AG04450 (cell line): ENCODE data around the gene PDE2A. TPM values are rescaled to one million over a fixed set of nuclear protein-coding genes. Genes with fewer than 3 reads are reported as not detected.

Experiments used
- CTCF ChIA-PET: fragments of 300-600, 350-600 bp; formaldehyde crosslinking; extraction: SDS; loops from one replicate; lab custom pipeline; 2022; ENCODE audit warnings: antibody characterized with exemption, inconsistent platforms; lab: Charles Lee
- POLR2A ChIA-PET: fragments of 350-600 bp; formaldehyde crosslinking; extraction: SDS; loops from one replicate; lab custom pipeline; 2021; ENCODE audit warnings: antibody characterized with exemption, inconsistent platforms; lab: Yijun Ruan, JAX
- DNase-seq: peaks from one replicate; pipeline ENCODE4 v3.0.0-alpha.2; 2011; ENCODE audit warnings: low read depth, low spot score
- H3K27ac ChIP-seq: one replicate; pipeline ENCODE4 v1.5.1; 2012; ENCODE audit warnings: low read depth, low read length, control low read depth
- H3K27me3 ChIP-seq: one replicate; pipeline ENCODE4 v1.6.0; 2012; ENCODE audit warnings: low read length; ENCODE audit not compliant: control insufficient read depth, insufficient read depth
- H3K4me3 ChIP-seq: 2 replicates; pipeline ENCODE4 v1.5.1; 2011; ENCODE audit warnings: mild to moderate bottlenecking, low read depth, low read length, control low read depth
- H3K9me3 ChIP-seq: 2 replicates; pipeline ENCODE4 v1.5.1; 2012; ENCODE audit warnings: low read length; ENCODE audit not compliant: control insufficient read depth, insufficient read depth
- CTCF ChIP-seq: IDR thresholded peaks from 2 replicates; pipeline ENCODE4 v1.5.1; 2011; ENCODE audit warnings: low read depth, low read length, control low read depth, inconsistent platforms
- polyA plus RNA-seq: library from polyadenylated mRNA; depleted of rRNA; stranded (reverse); fragments of >200 nt; gene quantifications from 2 replicates; pipeline ENCODE4 v1.2.3, GENCODE V29; 2011

PDE2A gene
- polyA plus RNA-seq, 1 experiment: 0.02 TPM

- Histone ChIP-seq H3K27ac (no peak overlapping the region), H3K4me3 (no peak overlapping the region), H3K9me3 (no peaks in the 10 kb centered on the region), H3K27me3 (no peaks in the 10 kb centered on the region)
- ChIA-PET POLR2A (no interaction called here), CTCF (no interaction called here)
- no peak for DNase-seq
- TF ChIP-seq CTCF: no peak
Measured at GRCh38 chr11:72718101-72718501, 43.9 kb upstream of the PDE2A start.

GRCh38 chr11:72716788-72717435, 42.7 kb upstream of the PDE2A start:
- H3K27ac ChIP-seq: no peak overlapping the region
- POLR2A ChIA-PET: interaction anchor here (0.7 kb wide), 1 partner anchor 440 kb away, joined by 7 read pairs; no protein-coding TSS in a partner anchor
- CTCF ChIA-PET: interaction anchor here (1.4 kb wide), 1 partner anchor 8 kb away, joined by 7 read pairs; no protein-coding TSS in a partner anchor

GRCh38 chr11:72716290-72716689, 42.1 kb upstream of the PDE2A start:
- no peak for TF ChIP-seq CTCF
- Histone ChIP-seq H3K27me3 (no peaks in the 10 kb centered on the region), H3K27ac (no peak overlapping the region), H3K4me3 (no peak overlapping the region), H3K9me3 (no peaks in the 10 kb centered on the region)
- POLR2A ChIA-PET: interaction anchor here (0.7 kb wide), 1 partner anchor 441 kb away, joined by 7 read pairs; no protein-coding TSS in a partner anchor
- CTCF ChIA-PET: interaction anchor here (0.5 to 1.4 kb wide), 4 partner anchors 9 to 635 kb away, joined by 3 to 13 read pairs (median 5); no protein-coding TSS in a partner anchor
- DNase-seq: no peak

More at GRCh38 chr11:72716788-72717435, 42.7 kb upstream of the PDE2A start:
- DNase-seq: no peak
- TF ChIP-seq CTCF: no peak
- H3K27me3 ChIP-seq: no peaks in the 10 kb centered on the region
- no peaks in the 10 kb centered on the region for H3K9me3 ChIP-seq
- no peak overlapping the region for H3K4me3 ChIP-seq

- no peak overlapping the region for H3K4me3 ChIP-seq
- H3K27me3 ChIP-seq: no peaks in the 10 kb centered on the region
- no peak overlapping the region for H3K27ac ChIP-seq
- ChIA-PET CTCF (no interaction called here), POLR2A (no interaction called here)
- no peaks in the 10 kb centered on the region for H3K9me3 ChIP-seq
- no peak for DNase-seq
- TF ChIP-seq CTCF: no peak
Measured at GRCh38 chr11:72712841-72713240, 38.6 kb upstream of the PDE2A start.

- Histone ChIP-seq H3K4me3 (no peak overlapping the region), H3K27me3 (no peaks in the 10 kb centered on the region), H3K27ac (no peak overlapping the region), H3K9me3 (no peaks in the 10 kb centered on the region)
- ChIA-PET CTCF (no interaction called here), POLR2A (no interaction called here)
- TF ChIP-seq CTCF: no peak
- no peak for DNase-seq
Measured at GRCh38 chr11:72712168-72712751, 38.0 kb upstream of the PDE2A start.
